ENCODE results near the gene LCE3C. TPM values are rescaled to one million over a fixed set of nuclear protein-coding genes. Genes with fewer than 3 reads are reported as not detected.

LCE3C gene
- total RNA-seq, 1 donor = not detected

DNA sequence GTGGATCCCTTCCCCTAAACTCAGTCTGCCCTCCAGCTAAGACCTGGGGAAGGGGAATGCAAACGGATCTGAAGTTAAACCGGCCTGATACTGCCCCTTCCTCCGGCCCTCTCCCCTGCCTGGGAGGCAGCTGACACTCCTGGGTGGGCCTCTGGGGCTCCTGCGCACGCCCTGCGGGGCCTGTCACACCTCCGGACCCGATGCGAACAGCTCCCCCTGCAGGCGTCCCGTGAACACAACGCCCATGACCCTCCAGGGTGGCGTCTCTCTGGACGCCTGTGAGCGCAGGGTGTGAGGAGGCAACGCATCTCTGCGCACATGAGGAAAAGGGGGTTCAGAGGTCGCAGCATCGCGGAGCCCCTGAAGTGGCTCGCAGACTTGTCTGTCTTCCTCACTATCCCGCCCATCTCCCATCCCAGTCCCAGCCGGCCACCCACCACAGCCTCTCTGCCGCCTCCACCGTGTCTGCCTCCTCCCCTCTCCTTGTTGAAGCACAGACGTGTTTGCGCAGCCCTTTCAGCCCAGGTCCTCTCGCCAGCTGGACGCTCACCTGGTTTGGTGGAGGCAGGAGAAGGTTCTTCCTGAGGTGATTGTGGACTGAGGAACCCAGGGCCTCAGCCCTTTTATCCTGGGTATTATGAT lies 23.3 kb downstream of the LCE3C start:
- no peak overlapping the region for H3K4me3 ChIP-seq (ENCODE audit: low read depth, low read length)
- no peak for DNase-seq (ENCODE audit: low read depth)
- TF ChIP-seq, protein P1, sequence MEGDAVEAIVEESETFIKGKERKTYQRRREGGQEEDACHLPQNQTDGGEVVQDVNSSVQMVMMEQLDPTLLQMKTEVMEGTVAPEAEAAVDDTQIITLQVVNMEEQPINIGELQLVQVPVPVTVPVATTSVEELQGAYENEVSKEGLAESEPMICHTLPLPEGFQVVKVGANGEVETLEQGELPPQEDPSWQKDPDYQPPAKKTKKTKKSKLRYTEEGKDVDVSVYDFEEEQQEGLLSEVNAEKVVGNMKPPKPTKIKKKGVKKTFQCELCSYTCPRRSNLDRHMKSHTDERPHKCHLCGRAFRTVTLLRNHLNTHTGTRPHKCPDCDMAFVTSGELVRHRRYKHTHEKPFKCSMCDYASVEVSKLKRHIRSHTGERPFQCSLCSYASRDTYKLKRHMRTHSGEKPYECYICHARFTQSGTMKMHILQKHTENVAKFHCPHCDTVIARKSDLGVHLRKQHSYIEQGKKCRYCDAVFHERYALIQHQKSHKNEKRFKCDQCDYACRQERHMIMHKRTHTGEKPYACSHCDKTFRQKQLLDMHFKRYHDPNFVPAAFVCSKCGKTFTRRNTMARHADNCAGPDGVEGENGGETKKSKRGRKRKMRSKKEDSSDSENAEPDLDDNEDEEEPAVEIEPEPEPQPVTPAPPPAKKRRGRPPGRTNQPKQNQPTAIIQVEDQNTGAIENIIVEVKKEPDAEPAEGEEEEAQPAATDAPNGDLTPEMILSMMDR (IDR thresholded peaks at IDR 0.05; ENCODE audit: insufficient read depth, low read length) = no peak

DNA sequence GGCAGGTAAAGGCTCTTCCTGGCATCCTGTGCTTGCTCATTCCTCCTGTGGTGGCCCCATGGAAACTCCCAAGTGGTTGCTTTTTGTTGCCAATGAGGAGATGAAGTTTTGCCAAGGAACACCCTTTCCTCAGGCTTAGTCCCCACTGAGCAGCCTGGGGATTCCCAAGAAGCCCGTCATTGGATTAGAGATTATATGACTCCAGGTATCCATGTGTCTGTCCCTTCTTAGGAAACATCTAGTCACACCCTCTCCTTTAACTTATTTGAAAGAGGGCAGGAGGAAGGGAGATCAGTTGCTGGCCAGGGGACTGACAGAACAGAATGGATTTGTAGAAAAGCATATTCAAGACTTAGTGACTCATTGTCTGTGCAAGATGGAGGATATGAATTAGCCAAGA lies 26.7 kb downstream of the LCE3C start:
- TF ChIP-seq, protein P1 (IDR thresholded peaks at IDR 0.05; ENCODE audit: insufficient read depth, low read length) = no peak
- H3K4me3 ChIP-seq (ENCODE audit: low read depth, low read length) = no peak overlapping the region
- no peak for DNase-seq (ENCODE audit: low read depth)

DNA sequence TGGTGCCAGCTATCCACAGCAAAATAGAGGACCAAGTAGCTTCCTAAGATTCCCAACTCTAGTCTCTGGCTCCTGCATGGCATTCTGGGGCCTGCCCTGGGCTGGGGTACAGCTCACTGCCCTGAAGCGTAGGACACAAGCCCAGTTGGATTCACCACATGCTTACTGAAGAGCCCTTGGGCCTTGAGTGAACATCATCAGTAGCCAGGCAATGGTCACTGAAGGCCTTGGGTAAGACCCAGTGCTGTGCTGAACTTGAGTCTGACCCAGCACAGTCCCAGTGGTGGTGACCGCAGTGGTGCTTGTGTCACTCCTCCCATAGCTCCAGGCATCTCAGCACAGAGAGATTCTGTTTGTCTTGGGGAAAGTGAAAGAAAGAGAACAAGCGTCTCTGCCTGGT lies 30.6 kb downstream of the LCE3C start:
- no peak for DNase-seq (ENCODE audit: low read depth)
- TF ChIP-seq, protein P1 (IDR thresholded peaks at IDR 0.05; ENCODE audit: insufficient read depth, low read length) = no peak
- H3K4me3 ChIP-seq (ENCODE audit: low read depth, low read length) = no peak overlapping the region

DNA sequence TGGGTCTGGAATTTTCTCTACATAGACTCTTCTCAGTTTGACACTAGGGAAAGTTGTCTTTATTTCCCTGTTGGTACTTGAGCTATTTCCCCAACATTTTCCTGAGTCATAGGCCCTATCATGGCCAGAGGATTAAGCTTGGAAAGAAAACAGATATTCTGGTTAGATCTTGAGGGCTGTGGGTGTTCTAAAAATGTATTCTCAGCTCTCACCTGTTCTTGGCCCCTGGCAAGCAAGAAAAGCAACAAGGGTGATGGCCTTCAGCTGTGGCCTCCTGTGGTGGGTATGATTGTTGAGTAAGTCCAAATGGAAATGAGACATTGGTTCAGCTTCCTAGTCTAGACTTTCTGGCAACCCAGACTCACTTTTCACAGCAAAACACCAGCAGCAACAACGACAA lies 40.3 kb downstream of the LCE3C start:
- H3K4me3 ChIP-seq (ENCODE audit: low read depth, low read length) = no peak overlapping the region
- TF ChIP-seq, protein P1 (IDR thresholded peaks at IDR 0.05; ENCODE audit: insufficient read depth, low read length) = no peak
- no peak for DNase-seq (ENCODE audit: low read depth)

DNA sequence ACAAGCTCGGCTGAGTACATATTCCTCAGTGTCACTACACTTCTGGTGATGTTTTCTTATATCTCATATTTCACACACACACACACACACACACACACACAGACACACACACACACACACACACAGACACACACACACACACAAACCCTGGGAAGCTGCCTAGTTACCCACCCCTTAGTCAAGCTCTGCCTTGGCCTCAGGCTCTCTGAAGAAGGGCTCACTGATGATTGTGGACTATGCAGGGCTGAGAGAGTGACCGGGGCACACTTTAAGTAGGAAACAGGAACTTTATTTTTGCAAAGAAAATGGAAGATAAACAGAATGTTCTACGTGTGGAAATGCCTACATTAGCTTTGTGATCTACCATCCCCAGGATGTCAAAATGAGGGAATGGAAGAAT lies 43.9 kb downstream of the LCE3C start:
- no peak overlapping the region for H3K4me3 ChIP-seq (ENCODE audit: low read depth, low read length)
- DNase-seq (ENCODE audit: low read depth) = no peak
- TF ChIP-seq, protein P1 (IDR thresholded peaks at IDR 0.05; ENCODE audit: insufficient read depth, low read length) = no peak

DNA sequence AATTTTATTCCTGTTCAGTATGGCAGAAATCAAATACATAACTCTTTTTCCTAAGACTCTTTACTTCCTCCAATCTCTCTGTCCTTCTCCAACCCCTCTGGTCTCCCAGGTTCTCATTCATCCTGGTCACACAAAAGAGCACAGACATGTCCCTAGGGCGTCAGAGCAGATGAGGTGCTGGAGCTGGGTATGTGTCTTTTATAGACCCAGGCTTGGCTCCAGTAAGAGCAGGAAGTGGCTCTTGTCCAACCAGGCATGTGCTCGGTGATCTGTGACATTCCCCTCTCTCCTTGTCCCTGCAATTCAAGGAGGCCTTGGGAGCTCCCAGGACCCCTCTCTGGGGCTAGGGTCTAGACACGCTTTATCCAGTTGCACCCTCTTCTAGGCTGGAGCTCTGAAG lies 45.1 kb downstream of the LCE3C start:
- TF ChIP-seq, protein P1 (IDR thresholded peaks at IDR 0.05; ENCODE audit: insufficient read depth, low read length) = no peak
- H3K4me3 ChIP-seq (ENCODE audit: low read depth, low read length) = no peak overlapping the region

DNA sequence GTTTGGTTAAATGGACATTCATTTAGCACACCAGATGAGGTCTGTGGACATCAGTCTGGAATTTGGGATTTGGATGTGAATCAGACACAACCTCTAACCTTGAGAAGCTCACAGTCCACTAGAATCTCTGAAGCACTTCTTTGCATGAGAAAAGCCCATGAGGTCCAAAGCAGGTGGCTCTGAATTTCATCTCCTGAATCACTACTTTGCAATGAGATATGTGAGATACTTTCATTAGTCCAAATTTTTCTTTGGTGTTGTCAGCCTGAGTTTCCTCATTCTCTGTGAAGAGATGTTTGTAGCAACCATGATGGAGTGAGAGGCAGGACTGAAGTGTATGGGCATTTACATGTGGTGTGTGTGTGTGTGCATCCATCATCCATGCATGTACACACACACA lies 46.6 kb downstream of the LCE3C start:
- no peak for DNase-seq (ENCODE audit: low read depth)
- TF ChIP-seq, protein P1 (IDR thresholded peaks at IDR 0.05; ENCODE audit: insufficient read depth, low read length) = no peak
- H3K4me3 ChIP-seq (ENCODE audit: low read depth, low read length) = no peak overlapping the region

More for the DNA sequence above, 45.1 kb downstream of the LCE3C start:
- no peak for DNase-seq (ENCODE audit: low read depth)

Data from fibroblast of the aortic adventitia (primary cell).